Endodermal cell (in vitro differentiated cells): ENCODE data around the gene CD52. TPM values are rescaled to one million over a fixed set of nuclear protein-coding genes. Genes with fewer than 3 reads are reported as not detected.

Experiments used
- DNase-seq: peaks from one replicate; pipeline ENCODE4 v3.0.0-alpha.2; 2017
- H3K27ac ChIP-seq: 2 replicates; pipeline ENCODE4 v1.5.1; 2013; ENCODE audit warnings: mild to moderate bottlenecking, low read depth, low read length, moderate library complexity
- H3K27me3 ChIP-seq: 2 replicates; pipeline ENCODE4 v1.6.1; 2013; ENCODE audit warnings: mild to moderate bottlenecking, low read length, moderate library complexity; ENCODE audit not compliant: insufficient read depth, control insufficient read depth, poor library complexity, severe bottlenecking
- H3K36me3 ChIP-seq: 2 replicates; pipeline ENCODE4 v1.7.0; 2013; ENCODE audit warnings: mild to moderate bottlenecking, low read length, moderate library complexity; ENCODE audit not compliant: control insufficient read depth, insufficient read depth
- H3K4me1 ChIP-seq: one replicate; pipeline ENCODE4 v1.7.0; 2013; ENCODE audit warnings: low read length; ENCODE audit not compliant: control insufficient read depth, insufficient read depth
- H3K4me3 ChIP-seq: 2 replicates; pipeline ENCODE4 v1.5.1; 2013; ENCODE audit warnings: mild to moderate bottlenecking, low read length, moderate library complexity
- H3K9ac ChIP-seq: 2 replicates; pipeline ENCODE4 v1.6.1; 2013; ENCODE audit warnings: mild to moderate bottlenecking, low read length, moderate library complexity; ENCODE audit not compliant: poor library complexity, severe bottlenecking; ENCODE audit errors: extremely low read depth
- H3K9me3 ChIP-seq: 2 replicates; pipeline ENCODE4 v1.6.1; 2013; ENCODE audit warnings: mild to moderate bottlenecking, low read length, moderate library complexity; ENCODE audit not compliant: control insufficient read depth
- H3K27ac Mint-ChIP-seq: 2 replicates; pipeline ENCODE4 v1.8.0; 2020; ENCODE audit warnings: mixed read lengths
- H3K27me3 Mint-ChIP-seq: 2 replicates; pipeline ENCODE4 v1.8.0; 2021; ENCODE audit warnings: mild to moderate bottlenecking, mixed read lengths; ENCODE audit not compliant: insufficient read depth
- H3K36me3 Mint-ChIP-seq: 2 replicates; pipeline ENCODE4 v1.8.0; 2020; ENCODE audit warnings: low read depth, mixed read lengths
- H3K4me1 Mint-ChIP-seq: 2 replicates; pipeline ENCODE4 v1.8.0; 2020; ENCODE audit warnings: mixed read lengths
- H3K4me3 Mint-ChIP-seq: 2 replicates; pipeline ENCODE4 v1.8.0; 2020; ENCODE audit warnings: mild to moderate bottlenecking, moderate library complexity, mixed read lengths
- H3K9me3 Mint-ChIP-seq: 2 replicates; pipeline ENCODE4 v1.8.0; 2020; ENCODE audit warnings: mild to moderate bottlenecking, mixed read lengths
- CTCF ChIP-seq: fragments of 200-600 bp; sonication (generic); conservative IDR thresholded peaks from 2 replicates; pipeline ENCODE4 v1.5.0; 2021; ENCODE audit warnings: antibody characterized with exemption, mild to moderate bottlenecking
- WGBS, 2 experiments: methylation state at CpG; one replicate each; pipeline versions ENCODE4 v1.1.5 to v1.1.7; 2013; ENCODE audit warnings: missing lambda C conversion rate in 2 of 2, mixed read lengths in 1 of 2; ENCODE audit not compliant: insufficient coverage in 1 of 2, insufficient read length in 1 of 2; 5-methylcytosine and 5-hydroxymethylcytosine counted together
- total RNA-seq, 2 donors: library from RNA; stranded (reverse); fragmentation: NEBNext Ultra II Directional in 1 of 2; extraction: Animal tissue kit (Norgen Biotek cat#: 25700) in 1 of 2; gene quantifications; 2 replicates in 1 of 2; 3 replicates in 1 of 2; pipeline ENCODE4 v1.2.1, GENCODE V29; 2021

Gene CD52
- total RNA-seq, 2 donors from 2014 or later, result 3.7 to 4.4 TPM

GRCh38 chr1:26353210-26353859 is 35.6 kb downstream of the CD52 start:
- no peaks in the 10 kb centered on the region for H3K9me3 ChIP-seq
- Mint-ChIP-seq H3K4me3 (no peak overlapping the region), H3K27ac (no peak overlapping the region), H3K9me3 (no peaks in the 10 kb centered on the region), H3K4me1 (peaks cover 28% of the 10 kb centered on the region), H3K27me3 (peaks cover 7% of the 10 kb centered on the region), H3K36me3 (no peaks in the 10 kb centered on the region)
- no peaks in the 10 kb centered on the region for H3K27me3 ChIP-seq
- peaks cover 14% of the 10 kb centered on the region for H3K4me1 ChIP-seq
- no peak overlapping the region for H3K27ac ChIP-seq
- no peak overlapping the region for H3K4me3 ChIP-seq
- no peak for DNase-seq
- no peak for TF ChIP-seq CTCF
- H3K9ac ChIP-seq, result no peak overlapping the region
- WGBS, 2 experiments, result 90 to 96% methylated on average over 3 to 4 of the region's 4 CpGs
- no peaks in the 10 kb centered on the region for H3K36me3 ChIP-seq

GRCh38 chr1:26353976-26354820 is 36.4 kb downstream of the CD52 start, which contains the start of gene CRYBG2:
Gene CRYBG2 (minus strand): TSS chr1:26354130. CDS start chr1:26346657, 7,473 bp downstream.
- Mint-ChIP-seq H3K27me3 (peaks cover 15% of the 10 kb centered on the region), H3K9me3 (no peaks in the 10 kb centered on the region), H3K36me3 (no peaks in the 10 kb centered on the region), H3K4me3 (no peak within 1 kb of the TSS), H3K27ac (no peak within 1 kb of the TSS), H3K4me1 (peaks cover 36% of the 10 kb centered on the region)
- Histone ChIP-seq H3K9ac (no peak within 1 kb of the TSS), H3K27me3 (peaks cover 3% of the 10 kb centered on the region), H3K36me3 (no peaks in the 10 kb centered on the region), H3K27ac (no peak within 1 kb of the TSS), H3K4me1 (peaks cover 14% of the 10 kb centered on the region), H3K4me3 (no peak within 1 kb of the TSS), H3K9me3 (no peaks in the 10 kb centered on the region)
- no peak for DNase-seq
- no peak for TF ChIP-seq CTCF
- WGBS, 2 experiments, result 86 to 90% methylated on average over 11 to 21 of the region's 21 CpGs

GRCh38 chr1:26354972-26355371 is 37.2 kb downstream of the CD52 start:
- Mint-ChIP-seq H3K36me3 (no peaks in the 10 kb centered on the region), H3K27me3 (peaks cover 23% of the 10 kb centered on the region), H3K4me3 (no peak overlapping the region), H3K9me3 (no peaks in the 10 kb centered on the region), H3K27ac (no peak overlapping the region), H3K4me1 (peaks cover 34% of the 10 kb centered on the region)
- H3K27ac ChIP-seq, result no peak overlapping the region
- DNase-seq, result no peak
- no peaks in the 10 kb centered on the region for H3K36me3 ChIP-seq
- no peak for TF ChIP-seq CTCF
- WGBS, 2 experiments, result 88 to 97% methylated on average over 5 to 9 of the region's 9 CpGs
- peaks cover 10% of the 10 kb centered on the region for H3K27me3 ChIP-seq
- no peak overlapping the region for H3K4me3 ChIP-seq
- no peak overlapping the region for H3K9ac ChIP-seq
- H3K4me1 ChIP-seq, result peaks cover 13% of the 10 kb centered on the region
- H3K9me3 ChIP-seq, result no peaks in the 10 kb centered on the region
